Thoracic aorta (tissue), 2 donors: Measurements from ENCODE around the gene RAP1GAP. TPM values are rescaled to one million over a fixed set of nuclear protein-coding genes. Genes with fewer than 3 reads are reported as not detected.

Experiments
- ATAC-seq: fragments of 150-250 bp; one replicate; pipeline ENCODE4 v1.8.0; 2017; ENCODE audit warnings: low read depth; ENCODE audit not compliant: insufficient number of reproducible peaks, low FRiP score
- DNase-seq: peaks from one replicate; pipeline ENCODE4 v3.0.0-alpha.2; 2020; ENCODE audit warnings: low spot score
- H3K27ac ChIP-seq, 2 donors: fragments of 200-600 bp; sonication (generic); 1 replicate in 1 of 2; 2 replicates in 1 of 2; pipeline ENCODE4 v1.5.1; 2016; ENCODE audit warnings: mild to moderate bottlenecking in 2 of 2, moderate library complexity in 2 of 2
- H3K27me3 ChIP-seq: fragments of 200-600 bp; sonication (generic); replicated peaks from 2 replicates; pipeline ENCODE4 v1.6.0; 2016; ENCODE audit warnings: mild to moderate bottlenecking; ENCODE audit not compliant: insufficient read depth
- H3K36me3 ChIP-seq: fragments of 200-600 bp; sonication (generic); one replicate; pipeline ENCODE4 v1.5.1; 2016
- H3K4me1 ChIP-seq, 2 donors: fragments of 200-600 bp; sonication (generic); 1 replicate in 1 of 2; 2 replicates in 1 of 2; pipeline versions ENCODE4 v1.5.1 to v1.6.0; 2016; ENCODE audit warnings: low read depth in 2 of 2, mild to moderate bottlenecking in 1 of 2; ENCODE audit not compliant: control insufficient read depth in 1 of 2
- H3K4me3 ChIP-seq: fragments of 200-600 bp; sonication (generic); 2 replicates; pipeline ENCODE4 v1.5.1; 2016; ENCODE audit warnings: mild to moderate bottlenecking
- H3K9me3 ChIP-seq: fragments of 200-600 bp; sonication (generic); 2 replicates; pipeline ENCODE4 v1.5.1; 2016
- total RNA-seq, 2 donors: library from RNA; depleted of rRNA; stranded (reverse); fragments of >200 nt; gene quantifications; one replicate each; pipeline versions ENCODE4 v1.1.0 to v1.2.3, GENCODE V29; 2016
- TF ChIP-seq, protein P1 (sequence below): fragments of 200-600 bp; sonication (generic); IDR thresholded peaks from one replicate; pipeline ENCODE4 v1.5.1; 2019; ENCODE audit warnings: antibody characterized with exemption

Gene RAP1GAP
- total RNA-seq, 2 donors from 2014 or later: 0.27 to 0.92 TPM

- ATAC-seq (no peak), DNase-seq (no peak)
- Histone ChIP-seq H3K36me3 (peaks cover 50% of the 10 kb centered on the region), H3K27me3 (no peaks in the 10 kb centered on the region), H3K4me3 (no peak overlapping the region), H3K4me1 (no peaks in the 10 kb centered on the region), H3K9me3 (no peaks in the 10 kb centered on the region), H3K27ac (no peak overlapping the region)
- TF ChIP-seq, protein P1, sequence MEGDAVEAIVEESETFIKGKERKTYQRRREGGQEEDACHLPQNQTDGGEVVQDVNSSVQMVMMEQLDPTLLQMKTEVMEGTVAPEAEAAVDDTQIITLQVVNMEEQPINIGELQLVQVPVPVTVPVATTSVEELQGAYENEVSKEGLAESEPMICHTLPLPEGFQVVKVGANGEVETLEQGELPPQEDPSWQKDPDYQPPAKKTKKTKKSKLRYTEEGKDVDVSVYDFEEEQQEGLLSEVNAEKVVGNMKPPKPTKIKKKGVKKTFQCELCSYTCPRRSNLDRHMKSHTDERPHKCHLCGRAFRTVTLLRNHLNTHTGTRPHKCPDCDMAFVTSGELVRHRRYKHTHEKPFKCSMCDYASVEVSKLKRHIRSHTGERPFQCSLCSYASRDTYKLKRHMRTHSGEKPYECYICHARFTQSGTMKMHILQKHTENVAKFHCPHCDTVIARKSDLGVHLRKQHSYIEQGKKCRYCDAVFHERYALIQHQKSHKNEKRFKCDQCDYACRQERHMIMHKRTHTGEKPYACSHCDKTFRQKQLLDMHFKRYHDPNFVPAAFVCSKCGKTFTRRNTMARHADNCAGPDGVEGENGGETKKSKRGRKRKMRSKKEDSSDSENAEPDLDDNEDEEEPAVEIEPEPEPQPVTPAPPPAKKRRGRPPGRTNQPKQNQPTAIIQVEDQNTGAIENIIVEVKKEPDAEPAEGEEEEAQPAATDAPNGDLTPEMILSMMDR: no peak
Measured at GRCh38 chr1:21700094-21700493, 30.9 kb upstream of the RAP1GAP start.

- Histone ChIP-seq H3K27me3 (no peaks in the 10 kb centered on the region), H3K4me1 (no peaks in the 10 kb centered on the region), H3K27ac (no peak overlapping the region), H3K36me3 (peaks cover 39% of the 10 kb centered on the region), H3K4me3 (no peak overlapping the region), H3K9me3 (no peaks in the 10 kb centered on the region)
- TF ChIP-seq, protein P1: no peak
- ATAC-seq (no peak), DNase-seq (no peak)
Measured at GRCh38 chr1:21696931-21697330, 27.8 kb upstream of the RAP1GAP start.

DNA sequence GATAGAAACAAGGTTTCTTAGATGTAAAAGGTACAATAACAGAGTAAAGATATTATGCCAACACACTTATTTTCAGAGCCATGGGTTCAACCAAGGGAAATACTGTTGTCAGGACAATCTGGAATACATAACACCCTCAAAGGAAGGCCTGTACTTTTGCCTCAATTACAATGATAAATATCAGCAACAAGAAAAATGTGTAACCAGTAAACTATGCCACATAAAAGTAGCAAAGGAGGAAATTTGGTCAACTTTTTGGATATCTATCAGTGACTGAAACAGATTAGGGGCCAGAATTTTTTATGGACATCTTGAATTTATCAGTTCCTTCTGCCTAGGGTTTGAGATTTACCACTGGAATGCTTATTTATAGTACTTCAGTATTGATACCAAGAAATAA lies 24.6 kb upstream of the RAP1GAP start:
- TF ChIP-seq, protein P1: no peak

GRCh38 chr1:21691739-21692138 lies 22.6 kb upstream of the RAP1GAP start:
- no peak overlapping the region for H3K4me3 ChIP-seq
- H3K27ac ChIP-seq: no peak overlapping the region
- no peaks in the 10 kb centered on the region for H3K9me3 ChIP-seq
- TF ChIP-seq, protein P1: no peak
- H3K27me3 ChIP-seq: no peaks in the 10 kb centered on the region
- H3K36me3 ChIP-seq: peaks cover 48% of the 10 kb centered on the region
- ATAC-seq (no peak), DNase-seq (no peak)
- no peaks in the 10 kb centered on the region for H3K4me1 ChIP-seq

More for the DNA sequence above, 24.6 kb upstream of the RAP1GAP start:
- H3K9me3 ChIP-seq: no peaks in the 10 kb centered on the region
- ATAC-seq (no peak), DNase-seq (no peak)
- no peak overlapping the region for H3K4me3 ChIP-seq
- no peak overlapping the region for H3K27ac ChIP-seq
- H3K36me3 ChIP-seq: peaks cover 33% of the 10 kb centered on the region
- no peaks in the 10 kb centered on the region for H3K27me3 ChIP-seq
- H3K4me1 ChIP-seq: no peaks in the 10 kb centered on the region

- Histone ChIP-seq H3K27me3 (no peaks in the 10 kb centered on the region), H3K9me3 (no peaks in the 10 kb centered on the region), H3K36me3 (peaks cover 47% of the 10 kb centered on the region), H3K27ac (no peak overlapping the region), H3K4me3 (no peak overlapping the region), H3K4me1 (no peaks in the 10 kb centered on the region)
- TF ChIP-seq, protein P1: no peak
- DNase-seq (no peak), ATAC-seq (no peak)
Measured at GRCh38 chr1:21689661-21690372, 20.7 kb upstream of the RAP1GAP start.
